NCI-H2107 treated with DMSO at 0.1 percent for 48 hours (cell line): ENCODE data around the gene DPT.
A peak's percentile ranks its signal among the peaks of the same experiment; 100 is the strongest.

Source experiments
- DNase-seq: peaks from one replicate; lab custom pipeline; 2025; ENCODE audit not compliant: unreplicated experiment; lab: John Stamatoyannopoulos, UW

The DPT gene

GRCh38 chr1:168672278-168672677, 56.7 kb downstream of the DPT start:
- DNase-seq = no peak

DNA sequence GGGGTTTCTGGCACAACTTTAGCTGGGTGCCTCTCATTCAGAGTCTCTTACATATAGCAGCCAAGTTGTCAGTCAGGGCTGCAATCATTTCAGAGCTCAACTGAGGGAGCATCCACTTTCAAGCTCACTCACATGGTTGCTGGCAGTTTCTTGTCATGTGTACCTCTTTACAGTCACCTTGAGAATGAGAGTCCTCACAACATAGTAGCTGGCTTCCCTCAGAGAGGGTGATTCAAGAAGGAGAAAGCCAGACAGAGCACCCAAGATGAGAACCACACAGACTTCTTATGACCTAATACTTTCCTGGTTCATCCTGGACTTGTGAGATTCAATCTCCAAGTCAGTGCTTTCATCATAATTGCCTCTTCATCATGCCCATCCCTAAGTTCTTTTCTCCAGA, 57.2 kb downstream of the DPT start:
- no peak for DNase-seq

GRCh38 chr1:168665975-168666374, 63.0 kb downstream of the DPT start:
- DNase-seq = no peak

GRCh38 chr1:168664069-168664834, 64.8 kb downstream of the DPT start:
- no peak for DNase-seq

DNA sequence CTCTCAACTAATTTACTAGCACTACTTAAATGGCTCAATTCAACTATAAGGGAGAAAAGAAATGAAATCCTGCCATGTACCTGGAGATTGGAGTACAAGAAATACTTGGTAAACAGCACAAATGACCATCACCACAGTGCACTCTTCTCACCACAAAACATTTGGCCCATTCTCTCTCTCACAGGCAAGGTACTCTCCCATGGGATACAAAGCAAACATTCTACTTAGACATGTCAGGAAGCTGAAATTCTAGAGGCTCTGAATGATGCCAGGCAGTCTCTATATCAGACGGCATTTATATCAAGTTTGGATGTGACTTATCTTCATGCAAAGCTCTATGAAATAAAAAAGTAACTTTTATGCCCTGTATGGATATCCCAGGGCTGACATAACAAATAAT, 72.5 kb downstream of the DPT start:
- DNase-seq = peak; percentile 98

DNA sequence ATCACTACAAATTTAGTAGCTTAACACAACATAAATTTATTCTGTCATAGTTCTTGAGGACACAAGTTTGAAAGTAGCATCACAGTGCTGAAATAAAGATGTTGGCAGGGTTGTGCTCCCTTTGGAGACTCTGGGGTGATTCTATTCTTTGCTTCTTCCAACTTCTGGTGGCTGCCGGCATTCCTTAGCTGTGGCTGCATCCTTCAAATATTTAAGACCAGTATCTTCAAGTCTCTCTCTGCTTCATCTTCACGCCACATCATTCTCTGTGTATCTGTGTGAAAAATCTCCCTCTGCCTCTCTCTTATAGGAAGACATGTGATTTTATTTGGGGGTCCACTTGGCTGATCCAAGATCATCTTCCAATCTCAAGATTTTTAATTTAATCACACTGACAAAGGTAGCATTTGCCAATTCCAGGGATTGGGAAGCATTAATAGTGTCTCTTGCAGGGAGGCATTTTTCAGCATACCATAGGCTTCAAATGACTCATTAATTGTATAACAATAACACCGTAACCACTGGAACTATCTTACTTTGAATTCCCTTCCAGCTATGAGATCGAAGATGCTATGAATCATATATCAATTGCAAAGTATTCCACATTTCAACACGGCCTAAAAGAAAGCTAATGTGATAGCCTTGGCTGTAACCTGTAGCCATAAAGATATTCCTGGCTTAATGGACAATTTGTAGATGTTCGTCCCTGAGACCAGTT, 74.6 kb downstream of the DPT start:
- no peak for DNase-seq

DNA sequence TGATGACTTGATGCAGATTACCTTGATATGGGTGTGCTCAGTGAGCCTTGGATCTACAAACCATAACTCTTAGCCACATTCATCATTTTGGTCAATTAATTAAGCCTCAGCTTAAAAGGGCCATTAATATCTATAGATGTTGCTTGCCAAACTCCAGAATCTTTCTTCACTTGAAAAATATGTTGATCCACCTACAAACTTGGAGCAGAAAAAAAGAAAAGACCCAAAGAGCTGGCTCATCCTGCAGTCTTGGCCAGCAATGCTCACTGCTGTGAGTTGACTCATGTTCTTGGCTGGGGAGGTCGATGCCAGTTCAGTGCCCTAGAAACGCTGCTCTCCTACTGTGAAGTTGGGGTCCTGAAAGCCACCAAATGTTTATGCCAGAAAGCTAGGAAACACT, 75.4 kb downstream of the DPT start:
- no peak for DNase-seq

DNA sequence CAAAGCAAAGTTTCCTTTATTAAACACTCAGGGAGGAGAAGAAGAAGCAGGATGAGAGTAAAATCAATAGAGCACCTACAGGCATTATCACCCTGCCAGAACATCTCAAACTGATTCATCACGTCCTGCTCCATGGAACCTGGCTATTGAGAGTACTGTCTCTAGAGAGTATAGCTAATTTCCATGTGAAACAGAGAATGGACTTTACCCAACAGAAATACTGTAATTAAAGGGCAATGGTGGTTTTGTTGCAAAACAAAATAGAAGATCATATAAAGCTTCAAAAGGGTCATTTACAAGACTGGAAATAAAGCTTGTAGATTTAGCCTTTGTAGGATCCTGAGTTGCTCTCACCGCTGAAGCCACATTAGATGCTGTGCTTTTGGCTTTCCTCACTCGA, 83.3 kb downstream of the DPT start:
- no peak for DNase-seq
